ENCODE data around the gene NOXO1. TPM values are rescaled to one million over a fixed set of nuclear protein-coding genes. Genes with fewer than 3 reads are reported as not detected.

The NOXO1 gene
- polyA plus RNA-seq, 1 of the 3 experiments (the other 2 are of a cell fraction), result 0.21 TPM

DNA sequence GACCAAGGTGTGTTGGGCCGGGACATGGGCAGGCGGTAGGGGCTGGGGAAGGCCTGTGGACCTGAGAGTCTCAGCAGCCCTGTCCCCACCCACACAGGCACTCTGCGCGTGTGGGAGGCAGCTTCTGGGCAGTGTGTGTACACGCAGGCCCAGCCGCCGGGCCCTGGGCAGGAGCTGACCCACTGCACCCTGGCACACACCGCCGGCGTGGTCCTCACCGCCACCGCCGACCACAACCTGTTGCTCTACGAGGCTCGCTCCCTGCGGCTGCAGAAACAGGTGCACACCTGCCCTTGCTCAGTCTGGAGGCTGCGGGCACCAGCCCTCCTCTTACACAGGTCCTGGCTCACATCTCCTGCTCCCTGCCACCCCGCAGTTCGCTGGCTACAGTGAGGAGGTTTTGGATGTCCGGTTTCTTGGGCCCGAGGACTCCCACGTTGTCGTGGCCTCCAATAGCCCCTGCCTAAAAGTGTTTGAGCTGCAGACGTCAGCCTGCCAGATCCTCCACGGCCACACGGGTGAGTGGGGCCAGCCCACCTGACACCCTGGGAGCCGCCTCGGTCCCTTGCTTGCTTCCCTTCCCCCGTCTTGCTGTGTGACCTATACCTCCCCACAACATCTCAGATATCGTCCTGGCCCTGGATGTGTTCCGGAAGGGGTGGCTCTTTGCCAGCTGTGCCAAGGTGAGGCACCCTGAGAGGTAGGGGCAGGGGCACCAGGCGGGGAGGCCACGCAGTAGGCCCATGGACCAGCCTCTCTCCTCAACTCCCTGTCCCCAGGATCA lies 5.6 kb downstream of the NOXO1 start (continued):
- TF ChIP-seq, protein P1, sequence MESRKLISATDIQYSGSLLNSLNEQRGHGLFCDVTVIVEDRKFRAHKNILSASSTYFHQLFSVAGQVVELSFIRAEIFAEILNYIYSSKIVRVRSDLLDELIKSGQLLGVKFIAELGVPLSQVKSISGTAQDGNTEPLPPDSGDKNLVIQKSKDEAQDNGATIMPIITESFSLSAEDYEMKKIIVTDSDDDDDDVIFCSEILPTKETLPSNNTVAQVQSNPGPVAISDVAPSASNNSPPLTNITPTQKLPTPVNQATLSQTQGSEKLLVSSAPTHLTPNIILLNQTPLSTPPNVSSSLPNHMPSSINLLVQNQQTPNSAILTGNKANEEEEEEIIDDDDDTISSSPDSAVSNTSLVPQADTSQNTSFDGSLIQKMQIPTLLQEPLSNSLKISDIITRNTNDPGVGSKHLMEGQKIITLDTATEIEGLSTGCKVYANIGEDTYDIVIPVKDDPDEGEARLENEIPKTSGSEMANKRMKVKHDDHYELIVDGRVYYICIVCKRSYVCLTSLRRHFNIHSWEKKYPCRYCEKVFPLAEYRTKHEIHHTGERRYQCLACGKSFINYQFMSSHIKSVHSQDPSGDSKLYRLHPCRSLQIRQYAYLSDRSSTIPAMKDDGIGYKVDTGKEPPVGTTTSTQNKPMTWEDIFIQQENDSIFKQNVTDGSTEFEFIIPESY (IDR thresholded peaks at IDR 0.05; ENCODE audit: borderline replicate concordance, low read depth), result no peak
- no peak for TF ChIP-seq TEAD4 (IDR thresholded peaks at IDR 0.05; ENCODE audit: borderline replicate concordance, insufficient read depth)

DNA sequence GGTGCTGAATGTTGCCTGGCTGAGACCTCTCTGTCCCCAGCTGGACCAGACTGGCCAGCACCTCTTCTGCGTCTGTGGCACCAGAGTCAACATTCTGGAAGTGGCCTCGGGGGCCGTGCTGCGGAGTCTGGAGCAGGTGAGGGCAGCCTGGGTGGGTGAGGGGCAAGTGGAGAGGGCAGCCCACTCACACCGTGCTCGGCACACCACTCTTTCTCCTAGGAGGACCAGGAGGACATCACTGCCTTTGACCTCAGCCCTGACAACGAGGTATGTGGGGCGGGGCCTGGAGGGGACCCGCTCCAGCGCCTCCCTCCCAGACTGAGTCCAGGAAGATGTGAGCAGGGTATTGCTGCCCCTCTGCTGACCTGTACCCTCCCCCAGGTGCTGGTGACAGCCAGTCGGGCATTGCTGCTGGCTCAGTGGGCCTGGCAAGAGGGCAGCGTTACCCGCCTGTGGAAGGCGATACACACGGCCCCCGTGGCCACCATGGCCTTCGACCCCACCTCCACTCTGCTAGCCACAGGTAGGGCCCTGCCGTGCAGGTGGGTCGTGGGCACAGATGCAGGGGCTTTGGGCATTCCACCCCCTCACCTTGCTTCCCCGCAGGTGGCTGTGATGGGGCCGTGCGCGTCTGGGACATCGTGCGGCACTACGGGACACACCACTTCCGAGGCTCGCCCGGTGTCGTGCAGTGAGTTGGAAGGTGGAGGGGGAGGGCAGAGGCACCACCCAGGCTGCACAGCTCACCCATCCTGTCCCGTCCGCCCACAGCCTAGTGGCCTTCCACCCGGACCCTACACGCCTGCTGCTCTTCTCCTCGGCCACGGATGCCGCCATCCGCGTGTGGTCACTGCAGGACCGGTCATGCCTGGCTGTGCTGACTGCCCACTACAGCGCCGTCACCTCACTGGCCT lies 6.9 kb downstream of the NOXO1 start:
- no peak overlapping the region for H3K4me2 ChIP-seq
- H2AFZ ChIP-seq (ENCODE audit: low read depth), result no peak overlapping the region
- no peaks in the 10 kb centered on the region for H3K9me3 ChIP-seq
- no peaks in the 10 kb centered on the region for H3K27me3 ChIP-seq (ENCODE audit: insufficient read depth)
- no peak for TF ChIP-seq MXI1 (IDR thresholded peaks at IDR 0.05; ENCODE audit: low read depth, low read length)
- no peak for TF ChIP-seq RAD21 (IDR thresholded peaks at IDR 0.05; ENCODE audit: low read length)
- no peak for TF ChIP-seq EZH2phosphoT487 (IDR thresholded peaks at IDR 0.05; ENCODE audit: borderline replicate concordance, low read depth)
- no peak for TF ChIP-seq GABPA (IDR thresholded peaks at IDR 0.05; ENCODE audit: low read depth)
- no peak for TF ChIP-seq JUND (IDR thresholded peaks at IDR 0.05)
- TF ChIP-seq, protein P2, sequence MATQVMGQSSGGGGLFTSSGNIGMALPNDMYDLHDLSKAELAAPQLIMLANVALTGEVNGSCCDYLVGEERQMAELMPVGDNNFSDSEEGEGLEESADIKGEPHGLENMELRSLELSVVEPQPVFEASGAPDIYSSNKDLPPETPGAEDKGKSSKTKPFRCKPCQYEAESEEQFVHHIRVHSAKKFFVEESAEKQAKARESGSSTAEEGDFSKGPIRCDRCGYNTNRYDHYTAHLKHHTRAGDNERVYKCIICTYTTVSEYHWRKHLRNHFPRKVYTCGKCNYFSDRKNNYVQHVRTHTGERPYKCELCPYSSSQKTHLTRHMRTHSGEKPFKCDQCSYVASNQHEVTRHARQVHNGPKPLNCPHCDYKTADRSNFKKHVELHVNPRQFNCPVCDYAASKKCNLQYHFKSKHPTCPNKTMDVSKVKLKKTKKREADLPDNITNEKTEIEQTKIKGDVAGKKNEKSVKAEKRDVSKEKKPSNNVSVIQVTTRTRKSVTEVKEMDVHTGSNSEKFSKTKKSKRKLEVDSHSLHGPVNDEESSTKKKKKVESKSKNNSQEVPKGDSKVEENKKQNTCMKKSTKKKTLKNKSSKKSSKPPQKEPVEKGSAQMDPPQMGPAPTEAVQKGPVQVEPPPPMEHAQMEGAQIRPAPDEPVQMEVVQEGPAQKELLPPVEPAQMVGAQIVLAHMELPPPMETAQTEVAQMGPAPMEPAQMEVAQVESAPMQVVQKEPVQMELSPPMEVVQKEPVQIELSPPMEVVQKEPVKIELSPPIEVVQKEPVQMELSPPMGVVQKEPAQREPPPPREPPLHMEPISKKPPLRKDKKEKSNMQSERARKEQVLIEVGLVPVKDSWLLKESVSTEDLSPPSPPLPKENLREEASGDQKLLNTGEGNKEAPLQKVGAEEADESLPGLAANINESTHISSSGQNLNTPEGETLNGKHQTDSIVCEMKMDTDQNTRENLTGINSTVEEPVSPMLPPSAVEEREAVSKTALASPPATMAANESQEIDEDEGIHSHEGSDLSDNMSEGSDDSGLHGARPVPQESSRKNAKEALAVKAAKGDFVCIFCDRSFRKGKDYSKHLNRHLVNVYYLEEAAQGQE (IDR thresholded peaks at IDR 0.05; ENCODE audit: low read depth, low read length), result no peak
- TF ChIP-seq GATA2 (CRISPR knock-in tag; IDR thresholded peaks at IDR 0.05), result no peak
- TF ChIP-seq SMC3 (IDR thresholded peaks at IDR 0.05; ENCODE audit: low read depth, low read length), result no peak
- TF ChIP-seq RXRA (IDR thresholded peaks at IDR 0.05; ENCODE audit: borderline replicate concordance, low read depth), result no peak
- TF ChIP-seq ELF1 (IDR thresholded peaks at IDR 0.05), result no peak
- TF ChIP-seq NRF1 (IDR thresholded peaks at IDR 0.05; ENCODE audit: low read depth, low read length), result no peak
- TF ChIP-seq RFX5 (IDR thresholded peaks at IDR 0.05; ENCODE audit: low read length), result no peak
- no peak for TF ChIP-seq USF1 (IDR thresholded peaks at IDR 0.05; ENCODE audit: borderline replicate concordance, low read depth)
- no peak for DNase-seq
- CTCF ChIA-PET, result interaction anchor here (1.0 kb wide), 1 partner anchor 9 kb away, joined by 3 read pairs; no protein-coding TSS in a partner anchor
- H3K4me1 ChIP-seq (ENCODE audit: control insufficient read depth in 1 of 2, insufficient read depth in 2 of 2, low read depth in 1 of 2, low read length in 1 of 2), result peaks cover 0 to 9% of the 10 kb centered on the region in 2 experiments; a peak in 1 of 4 replicates
- H3K4me3 ChIP-seq (ENCODE audit: low read depth in 2 of 2, low read length in 1 of 2), result no peak overlapping the region
- no peaks in the 10 kb centered on the region for H4K20me1 ChIP-seq (ENCODE audit: insufficient read depth)
- WGBS (ENCODE audit: low lambda C conversion rate), result 96% methylated on average over 20 of the region's 42 CpGs
- POLR2A ChIA-PET, result interaction anchor here (1.6 kb wide), 1 partner anchor 10 kb away, joined by 6 read pairs; the partner anchor contains the start of gene RPS2
- H3K27ac ChIP-seq (ENCODE audit: low read depth in 2 of 2, low read length in 1 of 2), result no peak overlapping the region
- H3K79me2 ChIP-seq (ENCODE audit: insufficient read depth), result peaks cover 29% of the 10 kb centered on the region
- H3K9me2 ChIP-seq, result no peaks in the 10 kb centered on the region
- no peak overlapping the region for H3K9ac ChIP-seq
- H3K36me3 ChIP-seq (replicated peaks in 1 of 2; ENCODE audit: control insufficient read depth in 1 of 2, insufficient read depth in 2 of 2, low read length in 1 of 2), result peaks cover 7 to 49% of the 10 kb centered on the region in 2 experiments
- peaks cover 4% of the 10 kb centered on the region for H3F3A ChIP-seq (replicated peaks; ENCODE audit: insufficient read depth)
